Peyer's patch (tissue), 4 donors: ENCODE results near the gene MAST4. TPM values are rescaled to one million over a fixed set of nuclear protein-coding genes. Genes with fewer than 3 reads are reported as not detected.

Experiments
- DNase-seq, 3 donors: peaks; one replicate each; pipeline ENCODE4 v3.0.0-alpha.2; 2017 to 2019
- H3K27ac ChIP-seq, 4 donors: fragments of 200-600 bp; sonication (generic); one replicate each; pipeline ENCODE4 v1.5.1; 2016 to 2019
- H3K27me3 ChIP-seq, 2 donors: fragments of 200-600 bp; sonication (generic); one replicate each; pipeline ENCODE4 v1.5.1; 2019
- H3K36me3 ChIP-seq, 3 donors: fragments of 200-600 bp; sonication (generic); one replicate each; pipeline ENCODE4 v1.5.1; 2016 to 2019
- H3K4me1 ChIP-seq, 4 donors: fragments of 200-600 bp; sonication (generic); one replicate each; pipeline ENCODE4 v1.5.1; 2016 to 2019
- H3K4me3 ChIP-seq, 4 donors: fragments of 200-600 bp; sonication (generic); 1 replicate in 3 of 4; 2 replicates in 1 of 4; pipeline ENCODE4 v1.5.1; 2016 to 2019; ENCODE audit warnings: mild to moderate bottlenecking in 1 of 4
- H3K9me3 ChIP-seq, 4 donors: fragments of 200-600 bp; sonication (generic); one replicate each; pipeline ENCODE4 v1.5.1; 2016 to 2019; ENCODE audit warnings: mild to moderate bottlenecking in 1 of 4
- CTCF ChIP-seq, 6 experiments: fragments of 450-650 bp in 4 of 6; fragments of 200-600 bp in 2 of 6; sonication (generic) in 1 of 6; IDR thresholded peaks; one replicate each; pipeline ENCODE4 v1.5.1; 2017 to 2019; ENCODE audit warnings: antibody characterized with exemption in 6 of 6, mild to moderate bottlenecking in 3 of 6, moderate library complexity in 1 of 6
- POLR2A ChIP-seq, 2 donors: fragments of 450-650 bp; IDR thresholded peaks; one replicate each; pipeline ENCODE4 v1.5.1; 2017; ENCODE audit warnings: antibody characterized with exemption in 2 of 2, mild to moderate bottlenecking in 2 of 2, moderate library complexity in 2 of 2
- total RNA-seq, 4 donors: library from RNA; depleted of rRNA; stranded (reverse); fragments of >200 nt; gene quantifications; one replicate each; pipeline ENCODE4 v1.1.0, GENCODE V29; 2016

The MAST4 gene
- total RNA-seq, 4 donors from 2014 or later: 20.2 to 23.1 (median 21.4) TPM

GRCh38 chr5:67100301-67100700 lies 504.1 kb downstream of the MAST4 start:
- H3K27me3 ChIP-seq: no peaks in the 10 kb centered on the region
- no peak overlapping the region for H3K4me3 ChIP-seq
- peaks cover 0 to 10% (median 0%) of the 10 kb centered on the region in 4 donors for H3K4me1 ChIP-seq
- H3K9me3 ChIP-seq: no peaks in the 10 kb centered on the region
- TF ChIP-seq CTCF (IDR thresholded peaks at IDR 0.05): no peak
- DNase-seq: no peak
- no peak overlapping the region for H3K27ac ChIP-seq
- H3K36me3 ChIP-seq: peaks cover 0 to 16% (median 0%) of the 10 kb centered on the region in 3 donors

DNA sequence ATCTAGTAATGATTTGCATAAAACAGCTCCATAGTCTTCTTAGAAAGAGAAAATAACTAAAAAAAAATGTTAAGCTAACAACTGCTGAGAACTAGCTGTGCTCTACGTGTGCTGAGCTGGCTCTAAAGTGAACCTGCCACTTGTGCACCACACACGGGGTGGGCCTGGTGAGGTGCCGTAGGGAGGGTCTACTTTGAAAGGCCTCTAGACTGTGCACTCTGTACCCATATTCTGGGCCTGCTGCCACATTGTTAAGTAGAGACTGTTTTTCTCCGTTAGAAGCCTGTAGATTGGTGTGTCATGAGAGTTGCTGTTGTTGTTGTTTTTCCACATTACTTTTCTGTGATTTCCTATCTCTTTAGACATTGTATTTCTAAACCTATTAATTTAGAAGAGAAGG lies 506.5 kb downstream of the MAST4 start:
- Histone ChIP-seq H3K4me1 (no peaks in the 10 kb centered on the region), H3K36me3 (peaks cover 0 to 30% (median 0%) of the 10 kb centered on the region in 3 donors), H3K27ac (no peak overlapping the region), H3K27me3 (no peaks in the 10 kb centered on the region), H3K4me3 (no peak overlapping the region), H3K9me3 (no peaks in the 10 kb centered on the region)
- no peak for DNase-seq
- TF ChIP-seq CTCF (IDR thresholded peaks at IDR 0.05) (no peak), POLR2A (IDR thresholded peaks at IDR 0.05) (no peak)

- H3K9me3 ChIP-seq: no peaks in the 10 kb centered on the region
- H3K4me1 ChIP-seq: no peaks in the 10 kb centered on the region
- no peak overlapping the region for H3K4me3 ChIP-seq
- TF ChIP-seq CTCF (IDR thresholded peaks at IDR 0.05): no peak
- no peak for TF ChIP-seq POLR2A (IDR thresholded peaks at IDR 0.05)
- H3K36me3 ChIP-seq: peaks cover 0 to 30% (median 0%) of the 10 kb centered on the region in 3 donors
- no peaks in the 10 kb centered on the region for H3K27me3 ChIP-seq
- DNase-seq: no peak
- H3K27ac ChIP-seq: no peak overlapping the region
These were observed 508.7 kb downstream of the MAST4 start for GRCh38 chr5:67104859-67105258.

- DNase-seq: no peak
- Histone ChIP-seq H3K4me1 (no peaks in the 10 kb centered on the region), H3K4me3 (no peak overlapping the region), H3K27ac (no peak overlapping the region), H3K27me3 (no peaks in the 10 kb centered on the region), H3K9me3 (no peaks in the 10 kb centered on the region), H3K36me3 (peaks cover 0 to 31% (median 0%) of the 10 kb centered on the region in 3 donors)
- TF ChIP-seq POLR2A (IDR thresholded peaks at IDR 0.05) (no peak), CTCF (IDR thresholded peaks at IDR 0.05) (no peak)
These were observed 509.1 kb downstream of the MAST4 start for GRCh38 chr5:67105270-67105669.

- Histone ChIP-seq H3K27me3 (no peaks in the 10 kb centered on the region), H3K27ac (no peak overlapping the region), H3K36me3 (peaks cover 0 to 43% (median 0%) of the 10 kb centered on the region in 3 donors), H3K4me1 (no peaks in the 10 kb centered on the region), H3K4me3 (no peak overlapping the region), H3K9me3 (no peaks in the 10 kb centered on the region)
- DNase-seq: no peak
- TF ChIP-seq POLR2A (IDR thresholded peaks at IDR 0.05) (no peak), CTCF (IDR thresholded peaks at IDR 0.05) (no peak)
These were observed 510.6 kb downstream of the MAST4 start for GRCh38 chr5:67106626-67107342.
